Cerebellar cortex (tissue), 1 donor: ENCODE data around the gene INTS11.
"Not testable (repeated sequence)": the region's sequence is repeated elsewhere in the genome, so short reads cannot be mapped to it uniquely, and the experiment has no call there.

Experiments used
- DNase-seq: peaks from one replicate; pipeline ENCODE4 v3.0.0-alpha.2; 2015; ENCODE audit warnings: low spot score

INTS11 gene

DNA sequence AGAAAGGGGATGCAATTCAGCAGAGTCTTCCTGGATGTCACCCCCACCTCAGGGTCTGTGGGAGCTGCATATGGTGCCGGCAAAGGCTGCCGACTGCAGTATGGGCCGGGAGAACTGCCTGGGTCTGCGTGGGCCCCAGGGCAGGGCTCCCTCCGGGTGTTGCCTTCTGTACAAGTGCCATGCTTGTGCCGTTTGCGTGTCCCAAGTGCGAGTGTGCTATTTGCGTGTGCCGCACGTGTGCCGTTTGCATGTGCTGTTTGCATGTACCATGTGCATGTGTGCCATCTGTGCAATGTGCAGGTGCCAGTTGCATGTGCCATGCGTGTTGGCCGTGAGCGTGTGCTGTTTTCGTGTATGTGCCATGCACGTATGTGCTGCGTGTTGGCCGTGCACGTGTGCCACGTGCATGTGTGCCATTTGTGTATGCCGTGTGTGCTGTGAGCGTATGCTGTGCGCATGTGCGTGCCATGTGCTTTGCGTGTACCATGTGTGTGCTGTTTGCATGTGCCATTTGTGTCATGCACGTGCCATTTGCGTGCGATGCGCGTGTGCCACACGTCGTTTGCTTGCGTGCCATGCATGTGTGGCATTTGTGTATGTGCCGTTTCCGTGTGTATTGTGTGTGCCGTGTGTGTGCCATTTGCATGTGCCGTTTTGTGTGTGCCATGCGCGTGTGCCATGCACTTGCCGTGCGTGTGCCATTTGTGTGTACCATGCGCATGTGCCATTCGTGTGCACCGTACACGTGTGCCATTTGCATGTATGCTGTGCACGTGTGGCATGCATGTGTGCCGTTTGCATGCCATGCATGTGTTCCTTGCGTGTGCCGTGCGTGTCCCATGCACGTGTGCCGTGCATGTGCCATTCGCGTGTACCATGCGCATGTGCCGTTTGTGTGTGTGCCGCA lies 5.1 kb upstream of the INTS11 start:
- DNase-seq = no peak

DNA sequence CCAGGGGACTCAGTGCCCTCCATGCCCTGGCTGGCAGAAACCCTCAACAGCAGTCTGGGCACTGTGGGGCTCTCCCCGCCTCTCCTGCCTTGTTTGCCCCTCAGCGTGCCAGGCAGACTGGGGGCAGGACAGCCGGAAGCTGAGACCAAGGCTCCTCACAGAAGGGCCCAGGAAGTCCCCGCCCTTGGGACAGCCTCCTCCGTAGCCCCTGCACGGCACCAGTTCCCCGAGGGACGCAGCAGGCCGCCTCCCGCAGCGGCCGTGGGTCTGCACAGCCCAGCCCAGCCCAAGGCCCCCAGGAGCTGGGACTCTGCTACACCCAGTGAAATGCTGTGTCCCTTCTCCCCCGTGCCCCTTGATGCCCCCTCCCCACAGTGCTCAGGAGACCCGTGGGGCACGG lies 3.8 kb upstream of the INTS11 start:
- no peak for DNase-seq

DNA sequence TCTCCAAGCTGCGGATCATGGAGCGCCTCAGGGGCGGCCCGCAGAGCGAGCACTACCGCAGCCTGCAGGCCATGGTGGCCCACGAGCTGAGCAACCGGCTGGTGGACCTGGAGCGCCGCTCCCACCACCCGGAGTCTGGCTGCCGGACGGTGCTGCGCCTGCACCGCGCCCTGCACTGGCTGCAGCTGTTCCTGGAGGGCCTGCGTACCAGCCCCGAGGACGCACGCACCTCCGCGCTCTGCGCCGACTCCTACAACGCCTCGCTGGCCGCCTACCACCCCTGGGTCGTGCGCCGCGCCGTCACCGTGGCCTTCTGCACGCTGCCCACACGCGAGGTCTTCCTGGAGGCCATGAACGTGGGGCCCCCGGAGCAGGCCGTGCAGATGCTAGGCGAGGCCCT lies 2.8 kb upstream of the INTS11 start:
- no peak for DNase-seq

DNA sequence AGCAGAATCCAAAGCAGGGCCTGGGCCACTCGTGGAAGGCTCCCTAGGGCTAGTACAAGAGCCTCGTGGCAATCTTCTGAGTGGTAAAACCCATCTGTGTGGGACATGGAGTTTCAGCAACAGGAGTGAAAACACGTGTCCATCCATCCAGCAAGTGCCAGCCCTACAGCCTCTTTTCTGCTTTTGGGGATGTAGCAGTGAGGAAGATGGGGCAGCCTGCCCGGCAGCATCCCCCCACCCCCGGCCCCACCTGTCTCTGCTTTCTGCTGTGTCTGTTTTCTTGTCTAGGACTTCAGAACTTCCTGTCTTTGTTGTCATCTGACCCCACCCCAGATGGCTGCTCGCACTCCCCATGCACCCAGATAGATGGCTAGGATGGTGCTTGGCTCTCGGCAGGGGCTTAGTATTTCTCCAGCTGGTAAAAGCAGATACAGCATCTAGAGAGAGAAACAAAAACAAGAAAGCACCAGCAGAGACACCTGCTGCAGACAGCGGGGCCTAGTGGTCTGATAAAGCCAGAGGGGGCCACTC lies 1.7 kb upstream of the INTS11 start:
- DNase-seq = no peak

DNA sequence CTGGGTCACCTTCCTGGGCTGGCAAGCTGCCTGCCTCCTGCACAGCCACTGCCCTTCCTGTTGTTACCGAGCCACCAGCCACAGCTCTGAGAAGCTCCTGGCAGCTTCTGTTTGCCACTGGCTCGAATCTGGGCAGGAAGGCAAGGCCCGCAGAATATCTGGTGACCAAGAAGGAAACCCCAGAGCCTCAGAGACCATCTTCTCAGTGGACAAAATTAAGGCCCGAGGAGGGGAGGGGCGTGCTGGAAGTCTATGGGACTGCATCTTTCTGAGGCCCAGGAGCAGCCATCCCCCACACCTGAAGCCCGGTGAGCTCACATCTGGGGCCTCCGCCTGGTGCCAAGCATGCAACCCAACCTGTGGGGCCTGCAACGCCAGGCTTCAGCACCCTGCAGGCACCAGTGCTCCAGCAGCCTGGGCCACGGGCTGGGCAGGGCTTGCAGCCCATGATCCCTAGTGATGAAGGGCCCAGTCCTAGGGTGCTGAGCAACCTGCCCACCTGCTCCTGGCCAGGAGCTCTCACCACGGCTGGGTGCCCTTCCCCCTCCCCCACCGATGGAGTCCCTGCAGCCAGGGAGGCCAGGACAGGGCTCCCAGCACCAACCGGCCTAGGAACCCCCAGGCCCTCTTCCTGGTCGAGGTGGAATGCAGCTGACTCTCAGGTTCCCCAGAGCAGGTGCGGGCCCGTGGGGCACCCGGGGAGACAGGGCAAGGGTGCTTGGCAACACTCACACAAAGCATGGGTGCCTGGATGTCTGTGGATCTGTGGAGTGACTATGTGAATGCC lies 1.0 kb upstream of the INTS11 start:
- no peak for DNase-seq

DNA sequence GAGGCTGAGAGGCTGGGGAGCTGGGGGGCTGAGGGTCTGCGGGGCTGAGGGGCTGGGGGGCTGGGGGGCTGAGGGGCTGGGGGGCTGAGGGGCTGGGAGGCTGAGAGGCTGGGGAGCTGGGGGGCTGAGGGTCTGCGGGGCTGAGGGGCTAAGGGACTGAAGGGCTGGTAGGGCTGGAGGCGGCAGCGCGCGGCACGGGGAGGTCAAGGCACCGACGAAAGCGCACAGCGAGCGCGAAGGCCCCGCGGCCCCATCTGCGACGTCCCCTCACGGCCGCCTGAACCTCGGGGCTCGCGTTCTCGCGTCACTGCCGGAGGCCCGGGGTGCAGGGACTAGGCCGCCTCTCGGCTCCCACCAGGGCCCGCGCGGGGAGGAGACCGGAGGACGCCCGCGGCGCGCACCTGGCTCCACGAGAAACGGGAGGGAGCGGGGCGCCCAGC lies 356 bp downstream of the INTS11 start:
- no peak for DNase-seq

DNA sequence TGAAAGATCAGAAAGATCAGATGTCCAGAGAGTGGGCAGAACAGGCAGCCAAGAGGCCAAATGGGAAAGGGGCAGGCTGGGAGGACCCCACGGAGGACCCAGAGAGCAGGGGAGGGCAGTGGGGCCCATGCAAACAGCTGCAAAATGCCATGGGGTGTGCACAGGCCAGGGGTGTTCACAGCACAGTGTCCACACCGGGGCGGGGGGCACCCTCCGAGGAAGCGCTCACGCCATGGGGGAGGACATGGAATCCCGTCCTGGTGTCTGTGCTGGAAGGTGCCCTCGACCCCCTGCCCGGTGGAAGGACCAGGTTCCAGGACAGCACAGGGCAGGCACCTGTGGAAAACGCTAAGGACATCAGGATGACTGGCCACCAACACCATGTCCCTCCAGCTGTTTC lies 1.5 kb downstream of the INTS11 start:
- no peak for DNase-seq

DNA sequence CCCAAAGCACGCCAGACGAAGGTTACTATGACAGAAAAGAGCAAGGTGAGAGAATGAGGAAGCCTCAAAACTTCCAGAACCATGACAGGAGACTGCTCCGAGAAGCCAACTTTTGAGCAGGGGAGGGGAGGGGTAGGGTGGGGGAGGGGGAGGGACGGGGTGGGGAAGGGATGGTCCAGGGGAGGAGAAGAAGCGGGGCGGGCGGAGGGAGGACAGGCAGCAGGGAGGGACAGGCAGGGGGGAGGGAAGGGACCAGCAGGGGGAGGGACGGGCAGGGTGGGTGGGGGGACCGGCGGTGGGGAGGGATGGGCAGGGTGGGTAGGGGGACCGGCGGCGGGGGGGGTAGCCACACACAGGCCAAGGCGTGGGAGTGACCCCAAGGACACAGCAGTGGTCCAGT lies 2.0 kb downstream of the INTS11 start:
- no peak for DNase-seq

DNA sequence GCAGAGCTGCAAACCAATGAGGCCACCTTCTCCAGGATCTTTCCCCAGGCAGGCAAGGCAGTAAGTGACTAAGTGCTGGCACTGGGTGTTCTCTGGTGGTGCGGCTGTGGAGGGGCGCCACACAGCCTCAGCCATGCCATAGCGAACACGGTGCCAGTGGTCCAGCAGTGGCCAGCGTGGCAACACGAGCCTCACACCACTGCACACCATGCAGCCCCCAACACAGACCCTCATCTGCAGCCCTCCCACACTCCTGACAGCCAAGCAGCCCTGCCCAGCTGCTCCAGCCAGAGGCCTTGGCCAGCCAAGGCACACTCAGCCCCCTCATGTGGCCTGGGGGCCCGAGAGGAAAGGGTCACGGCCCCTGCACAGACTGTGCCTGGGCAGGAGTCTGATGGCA lies 3.0 kb downstream of the INTS11 start:
- no peak for DNase-seq

DNA sequence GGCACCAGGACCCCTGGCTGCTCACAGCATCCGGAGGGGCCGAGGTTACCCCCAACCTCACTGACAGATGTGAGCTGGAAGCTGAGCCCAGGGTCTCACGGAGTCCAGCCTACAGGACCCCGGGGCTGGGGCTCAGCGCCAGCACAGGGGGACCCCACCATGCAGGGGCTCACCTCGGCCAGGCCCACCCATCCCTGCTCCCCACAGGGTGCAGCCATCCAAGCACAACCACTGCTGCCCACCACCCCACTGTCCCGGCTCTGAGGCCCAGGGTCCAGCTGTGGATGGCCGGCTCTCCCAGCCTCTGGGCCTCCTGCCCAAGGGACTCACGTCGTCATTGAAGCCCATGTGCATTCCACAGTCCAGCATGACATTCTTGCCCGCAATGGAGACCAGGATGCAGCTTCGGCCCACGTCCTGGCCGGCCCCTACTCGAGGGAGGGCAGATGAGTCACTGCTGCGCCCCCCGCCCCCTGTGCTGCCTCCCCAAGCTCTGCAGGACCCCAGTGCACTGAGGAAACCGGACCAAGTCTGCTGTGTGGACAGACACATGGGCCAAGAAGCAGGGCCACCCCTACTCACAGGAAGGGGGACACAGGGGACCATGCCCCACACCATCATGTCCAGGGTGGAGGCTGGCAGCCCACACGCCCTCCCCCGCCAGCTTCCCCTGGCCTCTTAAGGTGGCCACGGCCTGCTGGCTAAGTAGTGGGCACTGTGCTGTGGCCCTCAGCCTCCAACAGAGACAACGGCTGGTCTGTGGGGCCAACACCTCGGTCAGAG lies 3.6 kb downstream of the INTS11 start:
- no peak for DNase-seq

DNA sequence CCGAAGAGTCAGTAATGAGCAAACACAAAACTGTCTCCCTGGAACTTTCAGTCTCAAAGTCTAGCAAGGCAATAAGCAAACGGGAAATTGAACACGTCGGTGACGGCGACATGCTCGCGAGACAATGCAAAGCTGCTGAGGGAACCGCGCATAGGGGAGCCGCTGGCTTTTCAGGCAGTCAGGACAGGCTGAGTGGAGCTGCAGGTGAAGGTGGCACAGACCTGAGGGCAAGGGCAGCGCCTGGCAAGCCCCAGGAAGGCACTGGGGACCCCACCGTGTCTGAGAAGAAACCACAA lies 4.9 kb downstream of the INTS11 start:
- DNase-seq = no peak

DNA sequence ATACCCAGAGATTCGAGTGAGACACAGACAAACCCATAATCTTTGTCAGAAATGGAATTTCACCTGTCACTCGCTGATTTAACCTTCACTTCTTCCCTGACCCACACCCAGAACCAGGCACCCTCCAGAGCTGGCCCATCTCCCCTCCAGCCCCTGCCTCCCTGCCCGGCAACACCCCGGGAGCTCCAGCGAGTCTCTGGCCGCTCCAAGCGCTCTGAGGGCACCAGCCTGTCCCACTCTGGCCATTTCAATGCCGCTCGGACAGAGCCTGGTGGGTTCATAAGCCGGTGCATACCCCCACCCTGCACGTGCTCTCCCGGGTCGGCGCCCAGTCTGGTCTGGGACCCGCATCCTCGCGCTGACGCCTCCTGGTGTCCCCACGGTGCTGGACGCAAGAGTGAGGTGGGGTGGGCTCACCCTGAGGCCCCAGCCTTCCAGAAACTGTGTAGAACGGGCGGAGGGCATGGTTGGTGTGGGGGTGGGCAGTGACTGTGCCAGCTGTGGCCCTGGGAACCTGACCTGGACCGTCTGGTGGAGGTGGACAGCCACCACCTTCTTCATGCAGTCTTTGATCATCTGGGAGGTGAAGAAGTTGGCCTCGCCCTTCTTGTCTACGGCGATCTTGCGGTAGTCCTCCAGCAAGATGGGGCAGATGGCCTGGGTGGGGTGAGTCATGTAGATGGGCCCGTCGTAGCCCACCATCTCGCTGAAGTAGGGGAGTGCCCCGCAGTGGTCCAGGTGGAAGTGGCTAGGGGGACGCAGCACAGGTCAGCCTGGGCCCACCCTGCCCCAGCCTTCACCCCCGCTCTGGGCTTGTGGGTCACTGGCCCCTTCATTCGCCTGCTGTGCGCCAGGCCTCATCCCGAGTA lies 5.4 kb downstream of the INTS11 start:
- DNase-seq = no peak

DNA sequence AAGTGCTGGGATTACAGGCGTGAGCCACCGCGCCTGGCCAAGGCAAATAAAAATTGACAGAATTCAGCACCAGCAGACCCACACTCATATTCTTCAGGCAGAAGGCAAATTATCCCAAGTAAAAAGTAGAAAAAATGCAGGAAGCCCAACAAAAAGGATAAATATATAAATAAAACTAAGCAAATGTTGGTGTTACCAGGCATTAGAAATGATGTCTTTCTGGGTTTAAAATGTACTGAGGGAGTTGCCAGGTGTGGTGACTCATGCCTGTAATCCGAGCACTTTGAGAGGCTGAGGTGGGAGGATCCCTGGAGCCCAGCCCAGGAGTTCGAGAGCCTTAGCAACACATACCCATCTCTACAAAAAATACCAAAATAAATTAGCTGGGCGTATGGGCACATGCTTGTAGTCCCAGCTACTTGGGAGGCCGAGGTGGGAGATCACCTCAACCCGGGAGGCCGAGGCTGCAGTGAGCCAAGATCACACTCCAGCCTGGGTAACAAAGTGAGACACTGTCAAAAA lies 6.3 kb downstream of the INTS11 start:
- DNase-seq = no peak

DNA sequence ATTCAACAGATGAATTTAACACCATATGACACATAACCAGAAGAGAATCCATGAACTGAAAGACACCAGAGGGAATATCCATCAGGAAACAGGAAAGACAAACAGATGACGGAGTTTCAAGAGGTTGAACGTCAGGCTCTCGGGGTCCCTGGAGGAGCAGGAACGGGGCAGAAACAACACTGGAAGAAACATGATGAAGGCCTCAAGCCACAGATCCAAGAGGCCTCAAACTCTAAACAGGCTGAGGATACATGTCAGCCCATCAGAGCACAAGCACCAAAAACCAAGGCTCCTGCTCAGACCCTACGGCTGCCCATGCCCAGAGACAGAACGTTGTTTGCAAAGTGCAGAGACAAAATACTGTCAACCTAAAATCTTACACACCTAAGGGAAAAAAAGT lies 7.0 kb downstream of the INTS11 start:
- no peak for DNase-seq

DNA sequence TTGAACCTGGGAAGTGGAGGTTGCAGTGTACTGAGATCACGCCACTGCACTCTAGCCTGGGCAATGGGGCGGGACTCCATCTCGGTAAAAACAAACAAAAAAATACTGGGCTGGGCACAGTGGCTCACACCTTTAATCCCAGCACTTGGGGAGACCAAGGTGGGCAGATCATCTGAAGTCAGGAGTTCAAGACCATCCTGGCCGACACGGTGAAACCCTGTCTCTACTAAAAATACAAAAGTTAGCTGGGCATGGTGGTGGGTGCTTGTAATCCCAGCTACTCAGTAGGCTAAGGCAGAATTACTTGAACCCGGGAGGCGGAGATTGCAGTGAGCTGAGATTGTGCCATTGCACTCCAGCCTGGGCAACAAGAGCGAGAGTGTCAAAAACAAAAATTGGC lies 8.3 kb downstream of the INTS11 start:
- not testable (repeated sequence) for DNase-seq

DNA sequence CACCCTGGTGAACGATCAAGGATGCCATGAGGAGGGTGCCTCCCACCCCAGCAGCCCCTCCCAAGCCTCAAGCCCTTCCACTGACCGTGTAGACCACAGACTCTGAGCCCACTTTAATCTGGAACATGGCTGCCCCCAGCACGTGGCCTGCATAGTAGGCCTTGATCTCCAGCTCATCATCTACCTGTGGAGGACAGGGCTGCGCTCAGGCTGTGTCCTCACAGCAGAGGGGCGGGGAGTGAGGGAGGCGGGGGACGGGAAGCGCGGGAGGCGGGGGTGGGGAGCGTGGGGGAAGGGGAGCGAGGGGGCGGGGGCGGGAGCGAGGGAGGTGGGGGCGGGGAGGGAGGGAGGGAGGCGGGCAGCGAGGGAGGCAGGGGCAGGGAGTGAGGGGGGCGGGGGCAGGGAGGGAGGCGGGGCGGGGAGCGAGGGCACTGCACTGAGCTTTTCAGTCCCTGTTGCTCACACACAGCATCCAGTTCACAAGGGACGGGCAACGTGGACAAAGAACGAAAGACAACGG lies 9.0 kb downstream of the INTS11 start:
- no peak for DNase-seq

DNA sequence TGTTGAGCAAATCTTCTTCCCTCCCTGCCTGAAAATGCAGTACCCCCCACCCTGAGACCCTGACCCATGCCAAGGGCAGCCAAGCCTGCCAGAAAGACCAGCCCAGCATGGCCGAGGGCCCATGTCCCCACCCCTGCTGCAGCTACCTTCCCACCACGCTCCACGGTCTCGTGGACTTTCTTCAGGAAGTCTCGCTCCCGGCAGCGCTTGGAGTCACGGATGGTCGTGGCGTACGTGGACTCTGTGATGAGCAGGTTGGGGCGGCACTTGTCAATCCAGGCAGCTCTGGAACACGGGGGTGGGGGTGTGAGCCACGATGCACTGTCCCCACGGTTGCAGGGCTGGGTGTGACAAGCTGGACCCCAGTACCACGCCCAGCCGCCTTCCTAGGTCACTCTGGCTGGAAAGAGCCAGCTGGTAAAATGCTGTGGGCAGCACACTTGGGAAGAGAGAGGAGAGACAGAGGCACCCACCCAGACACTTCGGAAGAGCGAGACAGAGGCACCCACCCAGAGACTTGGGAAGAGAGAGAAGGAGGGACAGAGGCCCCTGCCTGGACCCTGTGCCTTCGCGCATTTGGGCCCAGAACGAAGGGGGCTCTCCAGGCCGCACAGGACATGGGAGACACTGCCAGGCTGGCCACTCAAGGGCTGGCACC lies 9.7 kb downstream of the INTS11 start:
- no peak for DNase-seq

DNA sequence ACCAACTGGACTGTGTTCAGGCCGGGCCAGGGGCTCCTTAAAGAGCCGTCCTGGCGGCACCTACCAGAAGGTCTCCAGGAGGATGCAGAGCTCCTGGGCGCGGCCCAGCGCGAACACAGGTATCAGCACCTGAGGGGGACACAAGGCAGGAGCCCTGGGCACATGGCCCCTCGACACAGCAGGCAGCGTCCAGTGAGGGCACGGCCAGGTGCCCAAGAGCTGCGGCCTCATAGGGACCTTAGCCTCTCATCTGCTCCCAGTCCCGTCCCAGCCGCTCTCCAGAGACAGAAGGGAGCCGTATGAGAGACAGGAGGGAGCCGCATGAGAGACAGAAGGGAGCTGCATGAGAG lies 10.2 kb downstream of the INTS11 start:
- no peak for DNase-seq

DNA sequence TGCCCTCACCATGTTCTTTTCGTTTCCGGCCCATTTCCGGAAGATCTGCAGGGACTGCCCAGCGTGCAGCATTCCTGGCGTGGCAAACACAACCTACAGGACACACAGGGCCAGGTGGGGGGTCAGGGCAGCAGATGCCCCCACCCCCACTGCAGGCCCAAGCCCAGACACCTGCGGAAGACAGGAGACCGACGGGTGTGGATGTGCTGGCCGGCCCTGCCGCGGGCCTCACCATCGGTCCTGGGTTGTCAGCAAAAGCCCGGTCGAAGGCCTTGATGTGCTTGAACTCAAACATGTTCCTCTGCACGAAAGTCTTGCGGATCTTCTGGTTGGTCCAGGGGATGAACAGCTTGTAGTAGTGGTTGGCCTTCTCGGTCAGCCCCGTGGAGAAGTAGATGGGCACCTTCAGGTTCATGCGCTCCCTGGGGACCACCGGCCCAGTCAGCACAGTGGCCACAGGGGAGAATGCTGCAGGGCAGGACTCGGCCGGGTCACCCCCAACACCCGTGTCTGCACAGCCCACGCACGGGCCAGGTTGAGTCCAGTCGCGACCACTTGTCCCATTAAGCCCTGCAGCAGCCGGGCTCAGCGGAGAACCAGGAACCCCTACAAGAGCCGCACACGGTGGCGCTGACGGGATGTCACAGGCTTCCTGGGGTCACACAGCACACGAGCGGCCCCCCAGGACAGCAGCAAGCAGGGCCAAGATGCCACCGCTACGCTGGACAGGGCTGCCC lies 10.8 kb downstream of the INTS11 start:
- DNase-seq = no peak
